HG02623 (cell line): ENCODE results near the gene GATB.
"Not testable (repeated sequence)": the region's sequence is repeated elsewhere in the genome, so short reads cannot be mapped to it uniquely, and the experiment has no call there.

Source experiments
- ATAC-seq: cut with Tn5 transposase; IDR thresholded peaks from one replicate; pipeline ENCODE4 v1.9.1; 2021; ENCODE audit warnings: moderate library complexity; ENCODE audit not compliant: unreplicated experiment

Gene GATB

DNA sequence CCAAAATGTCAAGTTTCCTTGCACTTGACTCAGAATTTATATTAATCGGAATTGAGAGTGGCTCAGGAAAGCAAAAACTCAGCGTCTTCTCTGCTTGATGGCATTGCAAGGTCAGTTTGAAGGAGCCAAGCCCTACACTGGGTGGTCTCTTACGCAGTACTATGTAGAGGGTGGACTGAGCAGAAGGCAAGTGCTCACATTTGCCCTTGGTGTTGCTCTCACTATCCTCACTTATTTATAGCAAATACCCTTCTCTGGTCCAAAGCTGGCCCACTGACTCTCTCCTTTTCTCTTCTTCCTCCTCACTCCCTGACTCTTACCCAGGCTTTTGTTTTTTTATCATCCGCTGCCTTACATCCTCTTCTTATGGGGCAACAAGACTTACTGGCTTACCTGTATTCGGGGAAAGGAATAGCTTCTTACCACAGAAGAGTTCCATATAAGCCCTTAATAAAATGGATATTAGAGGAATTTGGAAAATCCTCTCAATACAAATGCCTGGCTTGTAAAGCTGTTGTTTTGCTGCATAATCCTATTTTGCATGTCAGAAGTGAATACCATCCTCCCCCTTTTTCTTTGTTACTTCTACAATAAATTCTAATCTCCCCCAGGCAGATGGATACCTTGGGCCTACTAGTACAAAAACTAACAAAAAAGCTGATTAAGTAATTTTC, 24.8 kb upstream of the GATB start:
- ATAC-seq, result no peak

DNA sequence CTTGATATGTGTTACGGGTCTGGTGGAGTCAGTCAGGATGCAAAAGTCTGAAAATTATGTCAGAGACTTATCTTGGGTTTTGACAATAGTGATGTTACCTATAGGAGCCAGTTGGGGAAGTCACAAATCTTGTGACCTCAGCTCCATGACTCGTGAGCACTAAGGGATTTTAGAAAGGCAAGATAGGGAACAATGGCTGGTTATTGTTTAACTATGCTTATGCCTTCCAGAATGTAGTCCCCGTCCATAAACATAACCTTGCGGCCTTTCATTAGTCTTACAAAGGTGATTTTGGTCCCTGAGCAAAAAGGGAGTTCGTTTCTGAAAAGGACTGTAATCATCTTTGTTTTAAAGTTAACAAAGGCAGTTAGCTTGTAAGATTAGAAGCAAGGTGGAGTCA, 23.9 kb upstream of the GATB start:
- ATAC-seq, result no peak

DNA sequence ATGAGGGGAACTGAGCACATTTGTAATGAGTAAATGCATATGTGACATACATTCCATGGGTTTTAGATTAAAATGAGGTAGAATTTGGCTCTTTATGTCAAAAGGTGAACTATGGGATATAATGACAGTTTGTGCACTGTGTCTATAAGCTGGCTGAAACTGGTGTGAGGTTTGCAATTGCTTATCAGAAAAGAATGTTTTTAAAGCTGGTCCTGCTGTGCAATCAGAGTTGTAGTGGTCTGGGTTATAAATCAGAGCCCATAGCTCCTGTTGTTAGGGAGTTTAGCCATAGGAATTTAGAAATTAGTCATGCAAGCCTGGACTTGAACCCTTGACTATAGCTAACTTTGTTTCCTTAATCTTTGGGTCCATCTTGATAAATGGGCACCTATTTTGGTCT, 23.1 kb upstream of the GATB start:
- ATAC-seq, result no peak

DNA sequence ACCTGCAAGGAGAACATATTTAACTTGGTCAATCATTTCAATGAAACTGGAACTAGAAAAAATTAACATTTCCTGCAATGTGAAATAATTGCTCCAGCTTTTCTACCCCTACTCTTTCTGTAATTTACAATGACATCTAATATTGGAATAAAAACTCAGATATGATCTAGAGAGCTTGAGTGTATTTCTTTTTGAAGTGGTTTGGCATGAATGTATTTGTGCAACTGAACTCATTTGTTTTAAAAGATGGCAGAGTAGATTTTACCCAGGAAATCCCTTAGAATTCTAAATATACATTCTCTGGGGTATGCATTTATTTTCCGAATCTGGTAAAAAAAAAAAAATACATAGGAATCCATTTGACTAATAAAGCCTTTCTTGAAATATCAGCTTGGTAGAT, 21.5 kb upstream of the GATB start:
- no peak for ATAC-seq

DNA sequence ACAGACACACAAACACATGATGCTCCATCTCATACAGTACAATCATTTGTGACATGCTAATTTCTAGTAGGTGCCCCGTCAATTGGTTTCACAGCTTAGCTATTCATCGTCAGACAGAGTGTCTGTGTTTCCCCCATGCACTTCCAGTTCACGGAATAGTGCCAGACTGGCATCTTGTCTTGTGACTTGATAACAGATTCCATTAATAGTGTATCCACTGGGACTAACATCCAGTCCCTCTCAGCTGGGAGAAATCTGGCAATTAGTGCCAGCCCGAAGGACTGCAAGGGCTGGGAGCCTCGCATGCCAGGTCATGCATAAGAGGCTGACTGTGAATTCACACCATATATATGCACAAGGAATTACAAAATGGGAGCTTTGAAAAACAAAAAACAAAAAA, 20.2 kb upstream of the GATB start:
- ATAC-seq, result no peak

DNA sequence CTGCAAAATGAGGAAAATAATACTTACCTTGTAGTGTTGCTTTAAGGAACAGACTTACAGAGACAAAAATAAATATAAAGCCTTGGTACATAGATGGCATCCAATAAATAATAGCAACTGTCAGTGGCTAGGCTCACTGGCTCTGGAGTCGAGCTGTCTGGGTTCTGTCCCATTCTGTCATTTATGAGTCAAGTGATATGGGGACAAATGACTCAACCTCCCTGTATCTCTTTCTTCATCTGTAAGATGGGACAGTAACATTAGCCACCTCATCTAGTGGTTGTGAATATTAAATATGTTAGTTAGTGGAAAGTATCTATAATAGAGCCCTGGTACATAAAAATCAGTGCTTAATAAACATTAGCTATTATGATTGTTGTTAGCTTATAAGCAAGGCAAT, 16.7 kb upstream of the GATB start:
- no peak for ATAC-seq

DNA sequence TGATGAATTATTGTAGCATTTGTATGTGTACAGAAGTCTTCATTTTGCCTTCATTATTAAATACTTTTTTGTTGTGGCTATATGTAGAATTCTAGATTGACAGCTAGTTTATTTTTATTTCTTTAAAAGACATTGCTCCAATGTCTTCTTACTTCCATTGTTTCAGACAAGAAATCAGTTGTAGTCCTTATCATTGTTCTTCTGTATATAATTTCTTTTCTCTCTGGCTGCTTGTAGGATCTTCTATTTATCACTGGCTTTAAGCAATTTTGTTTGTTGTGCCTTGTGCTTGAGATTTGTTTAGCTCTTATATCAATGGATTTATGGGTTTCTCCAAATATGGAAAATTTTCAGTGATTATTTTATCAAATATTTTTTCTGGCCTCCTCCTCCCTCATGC, 13.5 kb upstream of the GATB start:
- no peak for ATAC-seq

DNA sequence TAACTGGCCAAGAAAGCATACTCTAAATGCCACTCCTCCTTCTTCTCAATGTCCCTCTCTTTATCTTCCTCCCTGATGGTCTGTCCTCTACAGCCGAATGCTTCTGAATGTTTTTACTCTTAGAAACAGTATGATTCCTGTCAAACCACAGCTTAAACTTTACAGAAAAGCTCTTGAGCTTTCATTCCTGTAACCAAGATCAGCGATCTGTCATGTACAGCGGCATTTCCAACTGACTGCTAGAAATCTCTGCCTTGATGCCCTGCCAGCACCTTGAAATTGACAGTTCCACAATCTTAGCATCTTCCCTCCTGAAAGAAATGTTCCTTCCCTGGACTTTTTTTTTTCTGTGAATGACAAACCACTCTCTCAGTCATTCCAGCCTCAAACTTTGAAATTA, 11.5 kb upstream of the GATB start:
- no peak for ATAC-seq

DNA sequence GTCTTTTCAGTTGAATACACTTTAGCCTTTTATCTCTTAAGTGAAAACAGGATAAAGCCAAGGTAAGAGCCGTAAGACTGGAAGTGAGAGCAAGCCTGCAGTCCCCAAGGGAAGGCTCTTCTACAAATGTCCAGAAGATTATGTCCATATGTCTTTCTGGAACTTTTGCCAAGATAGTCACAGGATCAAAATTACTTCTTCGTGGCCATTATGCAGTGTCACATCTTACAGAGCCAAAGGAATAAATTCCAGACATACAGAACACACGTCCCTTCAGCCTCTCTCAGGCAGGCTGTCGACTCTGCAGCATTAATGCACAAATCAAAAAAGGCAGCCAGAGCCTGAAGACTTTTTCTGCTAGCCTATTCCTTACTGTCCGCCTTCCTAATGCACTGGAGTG, 10.9 kb upstream of the GATB start:
- ATAC-seq, result no peak

DNA sequence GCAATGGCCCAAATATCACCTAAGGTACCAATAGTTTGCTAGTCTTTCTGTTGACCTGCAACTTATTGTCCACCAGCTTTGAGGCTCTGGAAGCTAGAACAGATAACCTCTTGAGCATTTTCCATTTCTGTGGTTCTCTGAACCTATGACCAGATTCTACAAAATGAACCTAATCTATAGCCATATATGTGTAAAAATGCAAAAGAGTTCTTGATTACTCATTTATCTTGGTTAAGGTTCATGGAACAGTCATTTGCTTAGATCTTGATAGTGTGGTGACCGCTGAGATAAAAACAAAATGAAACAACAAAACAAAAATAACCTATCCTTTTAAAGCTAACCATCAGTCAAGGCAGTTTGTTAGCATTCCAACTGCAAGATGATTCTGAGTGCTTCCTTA, 9.3 kb upstream of the GATB start:
- no peak for ATAC-seq

DNA sequence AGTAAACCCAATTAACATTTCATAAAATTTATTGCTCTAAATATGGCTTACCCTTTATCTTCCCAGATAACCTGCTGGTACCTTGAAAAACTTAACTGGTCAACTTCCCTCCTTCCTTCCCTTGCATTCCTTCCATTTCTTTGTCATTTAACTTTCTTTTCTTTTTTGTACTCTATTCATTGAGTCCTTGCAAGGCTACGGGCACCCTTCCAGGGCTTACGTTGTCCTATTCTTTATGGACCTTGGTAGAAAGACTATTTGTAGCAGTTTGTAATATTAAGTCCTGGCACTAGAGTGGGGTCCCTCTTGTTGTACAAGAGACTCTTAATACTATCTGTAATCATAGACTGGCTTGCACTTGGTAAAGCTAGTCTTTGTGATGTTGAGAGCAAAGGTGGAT, 8.0 kb upstream of the GATB start:
- ATAC-seq, result no peak

DNA sequence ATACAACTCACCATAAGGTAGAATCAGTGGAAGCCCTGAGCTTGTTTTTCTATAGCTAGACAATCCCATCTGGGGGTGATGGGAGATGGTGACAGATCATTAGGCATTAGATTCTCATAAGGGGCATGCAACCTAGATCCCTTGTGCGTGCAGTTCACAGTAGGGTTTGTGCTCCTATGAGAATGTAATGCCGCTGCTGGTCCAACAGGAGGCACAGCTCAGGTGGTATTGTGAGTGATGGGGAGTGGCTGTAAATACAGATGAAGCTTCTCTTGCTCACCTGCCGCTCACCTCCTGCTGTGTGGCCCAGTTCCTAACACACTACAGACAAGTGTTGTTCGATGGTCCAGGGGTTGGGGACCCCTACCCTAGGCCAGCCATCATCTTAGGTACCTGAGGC, 5.9 kb upstream of the GATB start:
- no peak for ATAC-seq

DNA sequence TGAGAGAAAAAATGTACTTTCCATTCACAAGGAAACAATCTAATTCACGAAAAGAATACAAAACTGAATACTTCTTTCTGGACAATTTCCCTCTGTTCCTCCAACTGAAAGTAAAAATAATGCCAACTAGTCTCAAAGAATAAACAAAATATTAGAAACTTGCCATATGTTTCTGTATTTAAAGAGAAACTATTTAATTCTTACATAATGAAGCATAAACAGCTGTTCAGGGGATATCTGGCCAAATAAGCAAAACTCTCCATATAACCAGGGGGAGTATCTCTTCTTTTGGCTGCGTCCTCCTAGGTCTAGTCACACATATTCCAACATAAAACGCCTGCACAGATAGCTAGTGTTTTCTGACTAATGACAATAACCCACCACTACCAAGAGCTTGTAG, 805 bp downstream of the GATB start:
- ATAC-seq, result no peak

DNA sequence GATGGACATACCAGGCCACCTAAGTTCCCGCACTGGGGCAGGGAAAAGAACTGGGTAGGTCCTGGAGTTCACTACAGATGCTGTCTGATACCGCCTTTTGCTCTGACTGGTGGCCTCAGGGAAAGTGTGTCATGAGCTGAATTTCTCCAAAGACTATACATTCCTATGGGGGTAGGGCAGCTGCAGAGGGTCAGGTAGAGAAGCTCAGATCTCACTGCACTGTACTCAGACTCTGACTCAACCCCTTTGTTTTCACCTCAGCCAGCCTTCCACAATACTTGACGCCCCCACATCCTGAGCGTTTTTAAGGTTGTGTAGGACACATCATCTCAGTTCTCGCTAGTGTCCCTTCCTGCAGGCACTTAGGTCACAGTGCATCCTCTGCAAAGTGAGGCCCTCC, 7.8 kb downstream of the GATB start:
- no peak for ATAC-seq

DNA sequence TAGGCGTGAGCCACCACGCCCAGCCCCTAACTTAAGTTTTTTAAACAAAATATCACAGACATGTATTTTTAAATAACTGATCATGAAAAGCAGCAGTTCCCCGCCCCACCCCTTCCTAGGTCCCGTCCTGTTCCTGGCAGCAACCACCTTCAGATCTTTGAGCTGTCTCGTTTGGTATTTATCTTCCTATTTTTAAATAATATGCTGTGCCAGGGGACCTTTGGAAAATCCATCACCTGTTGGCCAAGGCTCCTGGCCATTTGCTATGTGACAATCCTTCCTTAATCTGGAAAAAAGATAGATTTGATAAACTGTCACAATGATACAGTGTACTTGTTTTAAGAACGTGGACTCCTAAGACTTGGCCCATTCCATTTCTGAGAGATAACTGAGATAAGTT, 10.7 kb downstream of the GATB start:
- no peak for ATAC-seq

DNA sequence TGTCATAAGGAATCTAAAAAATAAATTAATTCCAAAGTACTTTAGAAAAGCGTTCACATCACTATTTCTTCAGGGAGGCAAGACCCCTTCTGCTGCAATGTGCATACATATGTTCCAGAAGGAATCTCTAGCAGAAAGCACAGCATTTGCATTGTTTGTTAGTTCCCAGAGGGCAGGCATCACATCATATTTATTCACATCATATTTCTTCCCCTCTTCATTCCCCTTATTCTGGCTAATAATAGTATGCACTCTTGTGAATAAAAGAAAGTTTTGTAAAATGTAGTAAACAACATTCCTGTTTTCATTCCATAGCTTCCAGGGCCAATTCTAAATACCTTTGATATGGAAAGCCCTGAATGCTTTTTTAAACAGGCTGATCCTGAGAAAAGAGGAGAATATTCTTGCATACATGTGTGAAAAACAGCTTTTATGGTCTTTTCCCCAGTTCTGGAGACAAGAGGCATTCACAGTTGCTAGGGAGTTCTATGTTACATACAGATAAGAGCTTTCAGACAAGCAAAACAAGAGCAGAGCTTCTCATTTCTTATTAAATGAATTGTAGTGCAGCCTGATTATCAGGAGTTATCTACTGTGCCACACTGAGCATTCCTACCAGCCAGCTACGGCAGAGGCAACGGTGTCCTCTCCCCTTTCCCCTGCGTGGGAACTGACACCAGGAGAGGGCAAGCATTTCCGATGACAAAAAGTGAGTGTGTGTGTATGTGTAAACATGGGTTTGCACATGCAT, 15.2 kb downstream of the GATB start:
- ATAC-seq, result no peak

DNA sequence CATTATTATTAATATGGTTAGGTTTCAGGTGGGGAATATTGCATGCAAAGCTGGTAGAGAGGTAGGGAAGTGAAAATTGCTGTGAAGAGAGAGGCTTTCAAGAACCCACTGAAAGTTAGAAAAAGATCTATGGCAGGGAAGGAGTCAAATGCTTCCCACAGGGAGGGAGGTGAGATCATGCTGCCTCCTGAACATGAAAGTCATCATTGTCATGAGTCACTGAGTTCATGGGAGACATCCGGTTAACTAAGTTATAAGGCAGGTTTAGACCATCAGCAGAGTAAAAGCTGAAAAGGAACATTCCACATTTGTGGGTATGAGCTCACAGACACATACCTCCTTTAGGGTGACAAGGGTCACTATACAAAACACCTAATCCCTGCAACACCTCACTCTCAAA, 16.2 kb downstream of the GATB start:
- no peak for ATAC-seq

DNA sequence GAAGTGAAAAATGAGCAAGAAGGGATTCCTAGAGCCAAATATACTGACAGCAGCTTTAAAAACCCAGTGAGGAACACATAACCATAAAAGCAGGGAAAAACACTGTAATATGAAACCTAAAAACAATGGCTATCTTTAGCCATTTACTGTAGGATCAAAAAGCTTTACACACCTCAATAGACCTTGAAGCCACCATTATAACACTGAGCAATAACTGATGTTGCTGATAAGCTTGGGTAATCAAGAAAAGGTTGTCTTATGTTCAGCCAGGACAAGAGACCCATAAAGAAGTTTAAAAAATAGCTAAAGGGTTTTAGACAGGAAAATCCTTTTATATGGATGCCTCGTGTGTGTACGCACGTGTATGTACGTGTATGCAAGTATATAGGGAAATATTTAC, 16.9 kb downstream of the GATB start:
- no peak for ATAC-seq

DNA sequence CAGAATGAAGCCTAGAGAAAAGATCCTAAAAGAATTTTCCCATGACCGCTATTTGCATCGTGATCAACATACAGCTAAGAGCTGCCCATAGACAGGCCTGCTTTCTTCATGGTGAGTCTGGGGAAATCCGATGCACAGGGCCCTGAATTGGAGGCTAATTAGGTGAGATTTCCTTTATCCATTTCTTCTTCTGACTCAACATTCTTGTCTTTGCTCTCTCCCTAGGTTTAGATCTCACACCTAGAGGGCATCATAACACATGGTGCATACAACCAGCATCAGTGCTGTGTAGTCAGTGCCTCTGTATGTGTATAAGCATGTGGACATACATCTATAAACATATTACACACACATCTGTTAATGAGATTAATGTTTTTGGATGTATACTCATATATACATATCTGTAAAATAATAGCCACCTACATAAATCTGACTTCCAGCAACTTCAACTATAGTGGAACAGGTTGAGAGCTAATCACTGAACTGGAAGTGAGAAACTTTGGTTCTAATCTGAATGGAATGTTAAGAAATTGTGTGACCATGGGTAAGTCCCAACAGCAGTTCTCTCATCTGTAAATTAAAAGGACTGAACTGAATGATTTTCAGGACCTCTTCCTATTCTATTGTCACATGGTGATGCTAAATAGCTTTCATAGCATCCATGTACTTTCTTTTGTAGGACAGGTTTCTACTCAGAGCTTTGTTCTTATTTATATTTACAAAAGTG, 17.5 kb downstream of the GATB start:
- ATAC-seq, result no peak

DNA sequence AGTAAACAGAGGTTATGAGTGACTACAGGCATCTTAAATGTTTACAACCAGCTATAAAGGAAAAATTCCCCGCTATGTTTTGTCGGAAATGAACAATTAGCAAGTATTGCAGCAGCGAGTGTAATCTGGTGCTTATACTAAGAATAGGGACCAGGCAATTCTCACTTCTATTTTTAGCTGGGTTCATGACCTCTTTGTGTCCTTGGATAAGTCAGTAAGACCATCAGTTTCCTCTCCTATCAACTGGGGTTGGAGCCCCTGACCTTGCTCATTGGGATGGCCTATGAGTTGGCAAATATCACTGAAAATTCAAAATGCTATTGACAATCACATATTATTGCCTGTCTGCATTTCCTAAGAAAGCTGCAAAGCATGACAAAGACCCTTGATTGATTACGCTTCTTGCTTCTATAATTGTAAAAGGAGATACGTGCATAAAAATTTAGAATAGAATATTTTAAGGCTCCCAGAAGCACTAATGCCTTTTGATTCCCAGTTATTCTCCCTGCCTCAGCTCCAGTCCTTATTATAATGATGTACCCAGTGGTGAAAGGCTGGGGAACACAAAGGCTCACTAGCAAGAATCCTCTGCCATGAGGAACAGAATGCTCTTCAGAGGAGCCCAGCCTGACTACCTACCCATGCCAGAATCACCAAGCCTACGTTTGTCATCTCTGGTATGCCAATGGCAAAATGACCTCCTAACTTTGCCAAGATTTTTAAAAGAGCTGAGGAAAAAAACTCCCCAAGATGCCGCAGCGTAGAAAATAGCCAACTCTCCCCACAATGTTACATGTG, 21.9 kb downstream of the GATB start:
- ATAC-seq, result no peak

DNA sequence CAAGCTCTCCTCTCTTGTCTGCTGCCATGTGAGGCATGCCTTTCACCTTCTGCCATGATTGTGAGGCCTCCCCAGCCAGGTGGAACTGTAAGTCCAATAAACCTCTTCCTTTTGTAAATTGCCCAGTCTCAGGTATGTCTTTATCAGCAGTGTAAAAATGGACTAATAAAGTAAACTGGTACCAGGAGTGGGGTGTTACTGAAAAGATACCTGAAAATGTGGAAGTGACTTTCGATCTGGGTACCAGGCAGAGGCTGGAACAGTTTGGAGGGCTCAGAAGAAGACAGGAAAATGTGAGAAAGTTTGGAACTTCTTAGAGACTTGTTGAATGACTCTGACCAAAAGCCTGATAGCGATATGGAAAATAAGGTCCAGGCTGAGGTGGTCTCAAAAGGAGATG, 24.0 kb downstream of the GATB start:
- not testable (repeated sequence) for ATAC-seq
